KMS-11 (cell line): ENCODE data around the gene CEND1.

Experiments used
- H2AFZ ChIP-seq: fragments of 200-600 bp; sonication (generic); 2 replicates; pipeline ENCODE4 v1.6.1; 2016; ENCODE audit warnings: antibody characterized with exemption, mixed run types, low read depth
- H3K27ac ChIP-seq: fragments of 200-600 bp; sonication (generic); 2 replicates; pipeline ENCODE4 v1.6.1; 2016; ENCODE audit warnings: mild to moderate bottlenecking, mixed run types
- H3K27me3 ChIP-seq: fragments of 200-600 bp; sonication (generic); 2 replicates; pipeline ENCODE4 v1.6.1; 2017; ENCODE audit warnings: mild to moderate bottlenecking, low read depth, mixed run types, moderate library complexity; ENCODE audit not compliant: insufficient read depth
- H3K36me3 ChIP-seq: fragments of 200-600 bp; sonication (generic); 2 replicates; pipeline ENCODE4 v1.6.1; 2017; ENCODE audit warnings: mild to moderate bottlenecking, mixed run types; ENCODE audit not compliant: insufficient read depth
- H3K4me1 ChIP-seq: fragments of 200-600 bp; sonication (generic); 2 replicates; pipeline ENCODE4 v1.6.1; 2016; ENCODE audit warnings: mild to moderate bottlenecking, low read depth, mixed run types; ENCODE audit not compliant: poor library complexity, severe bottlenecking
- H3K4me2 ChIP-seq: fragments of 200-600 bp; sonication (generic); 2 replicates; pipeline ENCODE4 v1.7.0; 2016; ENCODE audit warnings: mild to moderate bottlenecking, mixed run types
- H3K4me3 ChIP-seq: fragments of 200-600 bp; sonication (generic); IDR thresholded peaks from 2 replicates; pipeline ENCODE4 v1.6.1; 2017; ENCODE audit warnings: low read depth, low read length, mixed read lengths; ENCODE audit not compliant: insufficient read depth
- H3K79me2 ChIP-seq: fragments of 200-600 bp; sonication (generic); 2 replicates; pipeline ENCODE4 v1.6.1; 2016; ENCODE audit warnings: low read depth, mixed run types; ENCODE audit not compliant: insufficient read depth
- H3K9ac ChIP-seq: fragments of 200-600 bp; sonication (generic); 2 replicates; pipeline ENCODE4 v1.6.1; 2016; ENCODE audit warnings: mild to moderate bottlenecking, mixed run types
- H4K20me1 ChIP-seq: fragments of 200-600 bp; sonication (generic); 2 replicates; pipeline ENCODE4 v1.6.1; 2016; ENCODE audit warnings: mild to moderate bottlenecking, mixed run types; ENCODE audit not compliant: insufficient read depth
- TF ChIP-seq, protein P1 (sequence below): fragments of 200-600 bp; sonication (generic); conservative IDR thresholded peaks from 2 replicates; pipeline ENCODE4 v1.6.1; 2017; ENCODE audit warnings: low read depth, mild to moderate bottlenecking, antibody characterized with exemption, low read length, moderate library complexity, mixed read lengths

The CEND1 gene

GRCh38 chr11:774873-775592 is 14.9 kb downstream of the CEND1 start:
- Histone ChIP-seq H3K9ac (no peak overlapping the region), H4K20me1 (no peaks in the 10 kb centered on the region), H3K79me2 (peaks cover 42% of the 10 kb centered on the region), H3K4me2 (no peak overlapping the region), H3K27ac (no peak overlapping the region), H3K4me1 (peaks cover 12% of the 10 kb centered on the region), H3K36me3 (no peaks in the 10 kb centered on the region), H3K4me3 (no peak overlapping the region), H2AFZ (no peak overlapping the region), H3K27me3 (no peaks in the 10 kb centered on the region)
- TF ChIP-seq, protein P1, sequence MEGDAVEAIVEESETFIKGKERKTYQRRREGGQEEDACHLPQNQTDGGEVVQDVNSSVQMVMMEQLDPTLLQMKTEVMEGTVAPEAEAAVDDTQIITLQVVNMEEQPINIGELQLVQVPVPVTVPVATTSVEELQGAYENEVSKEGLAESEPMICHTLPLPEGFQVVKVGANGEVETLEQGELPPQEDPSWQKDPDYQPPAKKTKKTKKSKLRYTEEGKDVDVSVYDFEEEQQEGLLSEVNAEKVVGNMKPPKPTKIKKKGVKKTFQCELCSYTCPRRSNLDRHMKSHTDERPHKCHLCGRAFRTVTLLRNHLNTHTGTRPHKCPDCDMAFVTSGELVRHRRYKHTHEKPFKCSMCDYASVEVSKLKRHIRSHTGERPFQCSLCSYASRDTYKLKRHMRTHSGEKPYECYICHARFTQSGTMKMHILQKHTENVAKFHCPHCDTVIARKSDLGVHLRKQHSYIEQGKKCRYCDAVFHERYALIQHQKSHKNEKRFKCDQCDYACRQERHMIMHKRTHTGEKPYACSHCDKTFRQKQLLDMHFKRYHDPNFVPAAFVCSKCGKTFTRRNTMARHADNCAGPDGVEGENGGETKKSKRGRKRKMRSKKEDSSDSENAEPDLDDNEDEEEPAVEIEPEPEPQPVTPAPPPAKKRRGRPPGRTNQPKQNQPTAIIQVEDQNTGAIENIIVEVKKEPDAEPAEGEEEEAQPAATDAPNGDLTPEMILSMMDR, result no peak

GRCh38 chr11:773830-774229 is 16.1 kb downstream of the CEND1 start:
- no peak overlapping the region for H2AFZ ChIP-seq
- no peak overlapping the region for H3K9ac ChIP-seq
- H3K79me2 ChIP-seq, result peaks cover 42% of the 10 kb centered on the region
- no peak overlapping the region for H3K27ac ChIP-seq
- TF ChIP-seq, protein P1, result no peak
- H3K27me3 ChIP-seq, result no peaks in the 10 kb centered on the region
- H3K4me3 ChIP-seq, result no peak overlapping the region
- peaks cover 12% of the 10 kb centered on the region for H3K4me1 ChIP-seq
- H3K36me3 ChIP-seq, result no peaks in the 10 kb centered on the region
- H3K4me2 ChIP-seq, result no peak overlapping the region
- no peaks in the 10 kb centered on the region for H4K20me1 ChIP-seq

DNA sequence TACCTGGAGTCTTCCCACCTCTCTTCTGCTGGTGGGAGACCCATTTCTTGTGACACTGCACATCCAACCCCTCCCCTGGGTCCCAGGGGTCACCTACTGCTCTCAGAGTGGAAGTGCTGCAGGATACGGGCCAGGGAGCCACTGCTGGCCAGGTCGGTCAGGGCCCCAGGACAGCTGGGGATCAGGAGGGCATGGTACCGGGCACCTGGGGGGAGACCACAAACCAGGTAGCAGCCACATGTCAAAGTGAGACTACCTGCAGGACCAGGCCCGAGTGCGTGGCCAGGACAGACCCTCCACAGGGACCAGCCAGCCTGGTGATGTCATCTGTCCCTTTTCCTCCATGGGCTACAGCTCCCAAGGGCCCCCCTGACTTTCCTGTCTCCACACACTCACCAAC is 16.5 kb downstream of the CEND1 start:
- no peak overlapping the region for H3K27ac ChIP-seq
- H4K20me1 ChIP-seq, result no peaks in the 10 kb centered on the region
- peaks cover 9% of the 10 kb centered on the region for H3K4me1 ChIP-seq
- peaks cover 42% of the 10 kb centered on the region for H3K79me2 ChIP-seq
- no peak overlapping the region for H3K4me2 ChIP-seq
- H3K4me3 ChIP-seq, result no peak overlapping the region
- TF ChIP-seq, protein P1, result no peak
- no peak overlapping the region for H3K9ac ChIP-seq
- H2AFZ ChIP-seq, result no peak overlapping the region
- no peaks in the 10 kb centered on the region for H3K36me3 ChIP-seq
- H3K27me3 ChIP-seq, result no peaks in the 10 kb centered on the region

DNA sequence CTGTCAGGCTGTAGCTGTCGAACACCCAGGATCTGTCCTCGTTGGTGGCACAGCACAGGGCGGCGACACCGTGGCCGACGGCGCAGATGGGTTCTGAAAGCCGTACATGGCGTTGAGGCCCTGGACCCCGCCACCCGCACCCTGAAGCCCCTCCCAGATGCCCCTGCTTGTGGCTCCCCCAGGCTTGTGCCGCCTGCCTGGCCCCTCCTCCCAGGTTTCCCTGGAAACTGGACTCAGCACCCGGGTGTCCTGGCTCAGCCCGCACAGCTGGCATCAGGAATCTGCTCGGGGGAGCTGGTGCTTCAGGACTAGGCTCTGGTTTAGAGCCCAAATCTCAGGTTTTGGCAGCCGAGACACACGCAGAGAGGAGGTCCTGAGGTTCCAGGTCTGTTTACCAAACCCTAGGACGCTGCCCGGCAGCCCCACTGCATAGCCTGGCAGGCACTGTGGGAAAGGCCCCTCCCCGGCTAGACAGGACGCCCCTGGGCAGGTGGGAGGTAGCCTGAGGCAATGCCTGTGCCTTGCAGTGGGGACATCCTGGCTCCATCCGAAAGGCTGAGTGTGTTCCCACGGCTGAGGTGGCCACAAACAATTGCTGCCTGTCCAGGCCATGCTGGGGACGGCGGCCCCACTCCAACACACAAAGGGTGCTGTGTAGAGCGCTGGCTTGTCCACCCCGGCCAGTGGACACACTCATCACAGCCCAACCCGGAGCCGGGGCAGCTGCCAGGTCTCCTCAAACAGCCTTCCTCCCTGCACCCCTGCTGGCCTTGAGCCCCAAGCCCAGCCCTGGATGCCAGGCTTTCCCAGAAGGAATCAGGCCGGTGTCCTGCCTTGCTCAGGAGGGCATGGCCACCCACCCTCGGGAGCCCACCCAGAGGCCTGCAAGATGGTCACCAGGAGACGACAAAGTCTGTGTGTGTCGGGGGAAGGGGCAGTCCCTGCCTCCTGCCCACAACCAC is 17.2 kb downstream of the CEND1 start:
- no peak overlapping the region for H3K4me3 ChIP-seq
- no peak overlapping the region for H2AFZ ChIP-seq
- no peaks in the 10 kb centered on the region for H3K36me3 ChIP-seq
- H3K4me2 ChIP-seq, result no peak overlapping the region
- H3K9ac ChIP-seq, result no peak overlapping the region
- peaks cover 7% of the 10 kb centered on the region for H3K4me1 ChIP-seq
- no peak overlapping the region for H3K27ac ChIP-seq
- no peaks in the 10 kb centered on the region for H3K27me3 ChIP-seq
- H4K20me1 ChIP-seq, result no peaks in the 10 kb centered on the region
- TF ChIP-seq, protein P1, result no peak
- peaks cover 42% of the 10 kb centered on the region for H3K79me2 ChIP-seq
